Stimulated activated CD8-positive, alpha-beta memory T cell treated with anti-CD3 and anti-CD28 coated beads, Interleukin-7, amount 100 ng/mL, for 24 hours (primary cell): Measurements from ENCODE around the gene ZBTB21.
"Not testable (repeated sequence)": the region's sequence is repeated elsewhere in the genome, so short reads cannot be mapped to it uniquely, and the experiment has no call there.

Source experiments
- DNase-seq: peaks from one replicate; pipeline ENCODE4 v3.0.0-alpha.2; 2020; ENCODE audit warnings: low read depth

ZBTB21 gene

DNA sequence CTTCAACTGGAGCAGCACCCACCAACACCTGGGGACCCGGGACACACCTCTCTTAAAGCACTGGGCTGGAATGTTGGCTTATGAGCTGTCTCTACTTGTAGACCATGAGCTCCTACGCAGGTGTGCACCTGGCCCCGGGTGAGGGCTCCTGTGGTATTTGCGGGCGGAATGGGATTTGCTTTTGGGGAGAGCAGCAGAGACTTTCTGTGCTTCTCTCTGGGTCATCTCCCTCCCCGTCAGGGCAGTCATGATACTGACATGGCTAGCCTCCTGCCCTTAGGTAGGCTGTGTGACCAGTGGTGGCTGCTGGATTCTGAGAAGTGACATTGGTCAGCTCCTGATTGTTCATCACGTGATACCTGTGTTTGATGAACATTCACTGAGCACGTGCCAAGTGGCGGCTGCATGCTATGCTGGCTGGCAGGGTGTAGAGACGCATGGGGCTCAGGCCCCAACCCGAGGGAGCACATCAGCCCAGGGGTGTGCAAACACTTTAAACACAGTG, 9.0 kb upstream of the ZBTB21 start:
- no peak for DNase-seq

DNA sequence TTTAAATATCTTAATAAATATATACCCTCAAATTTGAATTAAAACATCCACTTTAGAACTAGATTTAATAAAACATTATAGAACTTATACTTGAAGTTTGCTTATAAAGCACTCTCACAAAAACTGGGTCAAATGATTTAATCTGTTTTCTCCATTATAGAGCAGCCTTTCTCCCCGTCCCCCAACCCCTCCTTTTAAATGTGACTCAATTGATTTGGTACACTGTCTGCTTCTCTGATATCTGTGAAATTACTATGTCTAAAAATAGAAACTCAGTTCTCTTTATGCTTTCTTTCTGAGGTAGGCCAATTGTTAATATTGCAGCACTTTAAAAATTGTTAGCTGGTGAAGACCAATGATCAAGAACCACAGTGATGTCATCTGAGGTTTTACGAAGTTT, 6.9 kb upstream of the ZBTB21 start:
- DNase-seq = no peak

- no peak for DNase-seq
These were observed 6.3 kb upstream of the ZBTB21 start for GRCh38 chr21:42016364-42016985.

- DNase-seq = no peak
These were observed 3.8 kb upstream of the ZBTB21 start for GRCh38 chr21:42013931-42014330.

- DNase-seq = no peak
These were observed 3.2 kb upstream of the ZBTB21 start for GRCh38 chr21:42013376-42013775.

DNA sequence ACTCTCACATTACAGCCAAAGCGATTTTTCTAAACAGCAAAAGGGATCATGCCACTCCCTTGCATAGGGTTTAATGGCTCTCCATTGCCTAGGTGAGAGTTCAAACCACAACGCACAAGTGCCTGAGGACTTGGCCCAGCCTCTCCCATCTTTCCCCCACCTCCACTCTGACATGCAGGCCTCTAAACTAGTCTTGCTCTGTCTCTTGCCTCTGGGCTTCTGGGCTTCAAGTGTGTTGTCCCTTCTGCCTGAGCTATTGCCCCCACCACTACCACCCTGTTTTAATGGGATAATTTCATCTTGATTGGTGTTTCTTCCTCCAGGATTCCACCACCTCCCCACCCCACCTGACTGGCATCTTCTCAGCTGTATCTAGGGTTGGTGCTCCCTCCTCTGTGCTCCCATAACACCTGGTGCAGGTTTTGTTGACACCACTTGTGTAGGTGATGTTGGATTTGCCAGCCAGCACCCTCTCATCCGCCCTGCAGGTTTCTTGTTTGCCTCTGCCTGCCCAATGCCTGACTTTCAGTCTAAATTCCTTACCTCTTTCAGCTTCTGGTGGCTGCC, 2.7 kb upstream of the ZBTB21 start:
- no peak for DNase-seq

- no peak for DNase-seq
These were observed 2.2 kb upstream of the ZBTB21 start for GRCh38 chr21:42012344-42012743.

GRCh38 chr21:42010507-42011495, 641 bp upstream of the ZBTB21 start:
- DNase-seq = no peak

- no peak for DNase-seq
These were observed 936 bp downstream of the ZBTB21 start for GRCh38 chr21:42009018-42009830.

- DNase-seq = no peak
These were observed 2.7 kb downstream of the ZBTB21 start for GRCh38 chr21:42007356-42007940.

- DNase-seq = no peak
These were observed 3.4 kb downstream of the ZBTB21 start for GRCh38 chr21:42006765-42007164.

DNA sequence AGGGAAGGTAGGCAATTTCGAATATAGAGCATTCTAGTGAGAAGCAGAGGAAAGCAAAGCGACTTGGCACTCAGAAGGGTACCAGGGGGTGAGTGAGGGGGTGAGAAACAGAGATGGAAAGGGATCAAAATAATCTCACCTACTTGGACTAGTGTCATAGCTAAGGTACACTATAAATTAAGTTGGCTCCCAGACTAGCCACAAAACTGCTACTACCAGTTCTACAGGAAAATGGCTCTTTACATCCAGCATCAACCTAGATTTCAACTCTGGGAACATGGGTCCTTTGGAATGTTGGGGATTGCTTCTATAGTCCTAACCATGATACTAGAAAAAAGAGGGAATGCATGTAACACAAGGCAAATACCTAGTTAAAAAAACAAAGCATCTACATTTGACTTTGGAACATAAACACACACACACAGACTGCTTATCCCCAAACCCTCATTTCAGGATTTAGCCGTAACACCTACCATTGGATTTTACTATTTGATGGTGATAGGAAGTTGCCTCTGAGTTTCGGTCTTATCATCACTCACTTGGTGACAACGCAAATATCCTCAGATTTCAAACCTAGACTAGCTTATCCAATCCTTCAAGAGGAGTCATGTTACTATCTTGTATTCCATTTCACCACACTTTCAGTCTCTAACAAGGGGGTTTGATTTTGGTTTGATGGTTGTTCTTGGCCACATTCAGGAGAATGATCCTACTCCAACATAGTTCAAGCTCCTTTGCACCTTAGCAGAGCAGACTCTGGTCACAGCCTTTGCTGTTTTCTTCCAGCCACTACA, 5.6 kb downstream of the ZBTB21 start:
- no peak for DNase-seq

- DNase-seq = no peak
These were observed 7.1 kb downstream of the ZBTB21 start for GRCh38 chr21:42003051-42003461.

GRCh38 chr21:42002421-42002958, 7.7 kb downstream of the ZBTB21 start:
- DNase-seq = peak; percentile 43

DNA sequence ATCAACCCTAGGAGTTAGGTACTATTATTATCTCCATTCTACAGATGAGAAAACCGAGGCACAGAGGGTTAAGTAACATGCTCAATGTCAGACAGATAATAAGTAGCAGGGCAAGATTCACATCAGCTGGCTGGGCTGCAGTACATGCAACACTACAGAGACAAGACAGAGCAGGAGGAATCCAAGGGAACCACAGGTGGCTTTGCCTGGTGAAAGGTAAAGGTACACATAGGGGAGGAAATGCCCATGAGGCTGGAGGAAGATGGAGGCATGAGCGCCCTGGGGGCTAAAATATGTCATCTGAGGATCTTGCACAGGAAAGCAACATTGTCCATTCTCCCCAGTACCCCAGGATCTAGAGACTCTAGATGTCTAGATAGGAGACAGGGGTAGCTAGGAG, 8.4 kb downstream of the ZBTB21 start:
- DNase-seq = no peak

GRCh38 chr21:42000908-42001307, 9.3 kb downstream of the ZBTB21 start:
- DNase-seq = no peak

DNA sequence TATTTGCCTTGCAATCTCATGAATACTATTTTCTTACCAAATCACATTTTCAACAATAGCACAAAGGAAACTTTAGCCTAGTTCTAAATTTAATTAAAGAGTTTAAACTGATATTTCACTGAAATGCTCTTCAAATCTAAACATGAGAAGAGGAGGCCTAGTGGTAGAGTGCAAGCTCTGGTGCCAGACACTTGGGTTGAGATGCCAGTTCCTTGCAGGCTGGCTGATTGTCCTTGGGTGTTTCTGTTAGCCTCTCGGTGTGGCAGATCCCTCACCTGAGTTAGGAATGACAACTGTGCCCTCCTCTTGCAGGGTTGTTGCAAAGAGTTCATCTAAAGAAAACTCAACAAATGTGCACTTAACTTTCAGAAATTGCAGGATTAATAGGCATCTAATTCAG, 12.5 kb downstream of the ZBTB21 start:
- DNase-seq = no peak

DNA sequence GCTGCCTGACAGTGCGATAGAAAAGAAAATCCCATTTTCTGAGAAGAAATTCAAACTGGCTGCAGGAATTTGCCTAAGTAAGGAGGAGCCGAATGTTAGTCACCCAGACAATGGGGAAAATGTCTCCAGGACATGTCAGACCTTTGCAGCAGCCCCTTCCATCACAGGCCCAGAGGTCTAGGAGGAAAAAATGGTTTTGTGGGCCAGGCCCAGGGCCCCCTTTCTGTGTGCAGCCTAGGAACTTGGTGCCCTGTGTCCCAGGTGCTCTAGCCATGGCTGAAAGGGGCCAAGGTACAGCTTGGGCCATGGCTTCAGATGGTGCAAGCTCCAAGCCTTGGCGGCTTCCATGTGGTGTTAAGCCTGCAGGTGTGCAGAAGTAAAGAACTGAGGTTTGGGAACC, 14.6 kb downstream of the ZBTB21 start:
- no peak for DNase-seq

DNA sequence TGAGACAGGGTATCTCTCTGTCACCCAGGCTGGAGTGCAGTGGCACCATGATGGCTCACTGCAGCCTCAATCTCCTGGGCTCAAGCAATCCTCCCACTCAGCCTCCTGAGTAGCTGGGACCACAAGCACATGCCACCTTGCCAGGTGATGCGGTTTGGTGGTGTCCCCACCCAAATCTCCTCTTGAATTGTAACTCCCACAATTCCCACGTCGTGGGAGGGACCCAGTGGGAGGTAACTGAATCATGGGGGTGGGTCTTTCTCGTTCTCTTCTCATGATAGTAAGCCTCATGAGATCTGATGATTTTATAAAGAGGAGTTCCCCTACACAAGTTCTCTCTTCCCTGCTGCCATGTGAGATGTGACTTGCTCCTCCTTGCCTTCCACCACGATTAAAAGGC, 15.5 kb downstream of the ZBTB21 start:
- not testable (repeated sequence) for DNase-seq

GRCh38 chr21:41993744-41994143, 16.4 kb downstream of the ZBTB21 start:
- DNase-seq = no peak
